ENCODE data around the gene HLA-DOA.

DNA sequence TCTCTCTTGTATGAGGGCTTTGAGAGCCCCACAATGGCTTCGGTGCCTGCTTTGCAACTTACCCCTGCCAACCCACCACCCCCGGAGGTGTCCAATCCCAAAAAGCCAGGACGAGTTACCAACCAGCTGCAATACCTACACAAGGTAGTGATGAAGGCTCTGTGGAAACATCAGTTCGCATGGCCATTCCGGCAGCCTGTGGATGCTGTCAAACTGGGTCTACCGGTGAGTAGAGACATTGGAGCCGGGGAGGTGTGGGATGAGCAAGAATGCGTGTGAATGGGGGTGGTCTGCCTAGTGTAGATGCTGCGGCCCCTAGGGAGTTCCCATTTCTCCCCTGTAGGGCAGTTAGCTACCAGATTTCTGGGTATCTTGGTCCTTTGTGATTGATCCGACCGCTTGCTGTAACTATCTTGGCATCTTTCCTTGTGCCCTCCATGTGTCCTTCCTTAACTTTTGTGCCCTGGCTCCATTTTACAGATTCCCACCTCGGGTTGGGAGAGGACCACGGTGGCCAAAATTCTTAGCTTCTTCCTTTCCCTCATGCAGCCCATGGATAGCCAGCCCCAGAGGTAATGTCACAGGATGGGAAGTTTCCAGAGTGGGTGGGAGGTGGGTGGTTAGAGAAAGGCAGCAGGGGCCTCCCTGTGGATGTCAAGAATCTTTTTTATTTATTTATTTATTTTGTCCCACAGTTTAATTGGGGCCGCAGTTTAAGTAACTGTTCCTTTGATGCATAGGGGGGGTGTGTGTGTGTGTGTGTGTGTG is 34.7 kb downstream of the HLA-DOA start:
- TF ChIP-seq, protein P1, sequence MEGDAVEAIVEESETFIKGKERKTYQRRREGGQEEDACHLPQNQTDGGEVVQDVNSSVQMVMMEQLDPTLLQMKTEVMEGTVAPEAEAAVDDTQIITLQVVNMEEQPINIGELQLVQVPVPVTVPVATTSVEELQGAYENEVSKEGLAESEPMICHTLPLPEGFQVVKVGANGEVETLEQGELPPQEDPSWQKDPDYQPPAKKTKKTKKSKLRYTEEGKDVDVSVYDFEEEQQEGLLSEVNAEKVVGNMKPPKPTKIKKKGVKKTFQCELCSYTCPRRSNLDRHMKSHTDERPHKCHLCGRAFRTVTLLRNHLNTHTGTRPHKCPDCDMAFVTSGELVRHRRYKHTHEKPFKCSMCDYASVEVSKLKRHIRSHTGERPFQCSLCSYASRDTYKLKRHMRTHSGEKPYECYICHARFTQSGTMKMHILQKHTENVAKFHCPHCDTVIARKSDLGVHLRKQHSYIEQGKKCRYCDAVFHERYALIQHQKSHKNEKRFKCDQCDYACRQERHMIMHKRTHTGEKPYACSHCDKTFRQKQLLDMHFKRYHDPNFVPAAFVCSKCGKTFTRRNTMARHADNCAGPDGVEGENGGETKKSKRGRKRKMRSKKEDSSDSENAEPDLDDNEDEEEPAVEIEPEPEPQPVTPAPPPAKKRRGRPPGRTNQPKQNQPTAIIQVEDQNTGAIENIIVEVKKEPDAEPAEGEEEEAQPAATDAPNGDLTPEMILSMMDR (IDR thresholded peaks at IDR 0.05; ENCODE audit: low read length): no peak
- no peak for TF ChIP-seq EZH2 (optimal IDR thresholded peaks at IDR 0.05; ENCODE audit: low read depth, low read length)
